ENCODE data around the gene BFSP2. TPM values are rescaled to one million over a fixed set of nuclear protein-coding genes. Genes with fewer than 3 reads are reported as not detected.

BFSP2 gene
- total and polyA plus RNA-seq, 2 donors (not counting 1 experiment from before 2014, with no cell fraction given), result 0.60 to 1.6 TPM

GRCh38 chr3:133374708-133375402, 25.0 kb upstream of the BFSP2 start:
- Histone ChIP-seq H3K79me2 (ENCODE audit: control insufficient read depth, insufficient read depth, low read length) (no peaks in the 10 kb centered on the region), H3K4me3 (ENCODE audit: control extremely low read depth in 1 of 5, extremely low read depth in 1 of 5, insufficient read depth in 1 of 5, low read depth in 2 of 5, low read length in 4 of 5) (no peak overlapping the region), H3K9ac (ENCODE audit: low read length) (no peak overlapping the region), H4K20me1 (ENCODE audit: control insufficient read depth, insufficient read depth, low read length, poor library complexity, severe bottlenecking) (no peaks in the 10 kb centered on the region), H2AFZ (ENCODE audit: insufficient read depth, low read depth, low read length, poor library complexity, severe bottlenecking) (no peak overlapping the region), H3K27me3 (replicated peaks in 1 of 4; ENCODE audit: control extremely low read depth in 1 of 4, control insufficient read depth in 3 of 4, insufficient read depth in 4 of 4, low read length in 3 of 4) (peaks cover 0 to 9% (median 0%) of the 10 kb centered on the region in 4 experiments), H3K36me3 (replicated peaks in 1 of 2; ENCODE audit: control extremely low read depth in 1 of 2, control insufficient read depth in 1 of 2, extremely low read depth in 1 of 2, insufficient read depth in 2 of 2, low read length in 1 of 2) (no peaks in the 10 kb centered on the region), H3K4me2 (replicated peaks; ENCODE audit: low read depth, low read length, poor library complexity, severe bottlenecking) (no peak overlapping the region), H3K27ac (ENCODE audit: low read length in 2 of 2) (no peak overlapping the region), H3K9me3 (ENCODE audit: control extremely low read depth in 1 of 3, control insufficient read depth in 2 of 3, insufficient read depth in 1 of 3, low read length in 2 of 3) (no peaks in the 10 kb centered on the region), H3K4me1 (ENCODE audit: control insufficient read depth in 2 of 2, insufficient read depth in 2 of 2, low read length in 2 of 2) (no peaks in the 10 kb centered on the region)
- intact Hi-C loops (cut with micrococcal nuclease), result no loop called here
- DNase-seq, result no peak
- Mint-ChIP-seq H3K4me3 (no peak overlapping the region), H3K27ac (no peak overlapping the region), H3K27me3 (peaks cover 9% of the 10 kb centered on the region), H3K9me3 (ENCODE audit: insufficient read depth) (no peaks in the 10 kb centered on the region), H3K4me1 (no peaks in the 10 kb centered on the region)
- no CpG with 5 or more reads among the region's 4 CpGs for WGBS (ENCODE audit: insufficient coverage)
- ChIA-PET POLR2A (no interaction called here), CTCF (interaction anchor here (1.0 kb wide), 1 partner anchor 9 kb away, joined by 4 read pairs; no protein-coding TSS in a partner anchor)
- TF ChIP-seq CTCF (IDR thresholded peaks at IDR 0.05), result no peak
- no peak for ATAC-seq (ENCODE audit: low read depth)

- no peak overlapping the region for H3K27ac Mint-ChIP-seq
- H3K27me3 Mint-ChIP-seq, result peaks cover 5% of the 10 kb centered on the region
- H3K4me3 ChIP-seq (ENCODE audit: control extremely low read depth in 1 of 5, extremely low read depth in 1 of 5, insufficient read depth in 1 of 5, low read depth in 2 of 5, low read length in 4 of 5), result no peak overlapping the region
- no peaks in the 10 kb centered on the region for H3K4me1 ChIP-seq (ENCODE audit: control insufficient read depth in 2 of 2, insufficient read depth in 2 of 2, low read length in 2 of 2)
- no peak for ATAC-seq (ENCODE audit: low read depth)
- H3K27ac ChIP-seq (ENCODE audit: low read length in 2 of 2), result no peak overlapping the region
- no peak overlapping the region for H3K4me2 ChIP-seq (replicated peaks; ENCODE audit: low read depth, low read length, poor library complexity, severe bottlenecking)
- H3K9me3 Mint-ChIP-seq (ENCODE audit: insufficient read depth), result no peaks in the 10 kb centered on the region
- peaks cover 0 to 9% (median 0%) of the 10 kb centered on the region in 4 experiments for H3K27me3 ChIP-seq (replicated peaks in 1 of 4; ENCODE audit: control extremely low read depth in 1 of 4, control insufficient read depth in 3 of 4, insufficient read depth in 4 of 4, low read length in 3 of 4)
- H3K9me3 ChIP-seq (ENCODE audit: control extremely low read depth in 1 of 3, control insufficient read depth in 2 of 3, insufficient read depth in 1 of 3, low read length in 2 of 3), result no peaks in the 10 kb centered on the region
- no peak for DNase-seq
- TF ChIP-seq EZH2 (IDR thresholded peaks at IDR 0.05; ENCODE audit: borderline replicate concordance, insufficient read depth, low read depth, low read length, poor library complexity, severe bottlenecking) (no peak), CTCF (IDR thresholded peaks at IDR 0.05) (no peak)
- H4K20me1 ChIP-seq (ENCODE audit: control insufficient read depth, insufficient read depth, low read length, poor library complexity, severe bottlenecking), result no peaks in the 10 kb centered on the region
- ChIA-PET CTCF (interaction anchor here (1.0 kb wide), 1 partner anchor 10 kb away, joined by 4 read pairs; no protein-coding TSS in a partner anchor), POLR2A (no interaction called here)
- no peak overlapping the region for H2AFZ ChIP-seq (ENCODE audit: insufficient read depth, low read depth, low read length, poor library complexity, severe bottlenecking)
- H3K4me3 Mint-ChIP-seq, result no peak overlapping the region
- intact Hi-C loops (cut with micrococcal nuclease), result no loop called here
- H3K79me2 ChIP-seq (ENCODE audit: control insufficient read depth, insufficient read depth, low read length), result no peaks in the 10 kb centered on the region
- H3K9ac ChIP-seq (ENCODE audit: low read length), result no peak overlapping the region
- H3K36me3 ChIP-seq (replicated peaks in 1 of 2; ENCODE audit: control extremely low read depth in 1 of 2, control insufficient read depth in 1 of 2, extremely low read depth in 1 of 2, insufficient read depth in 2 of 2, low read length in 1 of 2), result no peaks in the 10 kb centered on the region
- H3K4me1 Mint-ChIP-seq, result no peaks in the 10 kb centered on the region
Measured at GRCh38 chr3:133375403-133375745, 24.5 kb upstream of the BFSP2 start.
